ENCODE data around the gene CALD1.

DNA sequence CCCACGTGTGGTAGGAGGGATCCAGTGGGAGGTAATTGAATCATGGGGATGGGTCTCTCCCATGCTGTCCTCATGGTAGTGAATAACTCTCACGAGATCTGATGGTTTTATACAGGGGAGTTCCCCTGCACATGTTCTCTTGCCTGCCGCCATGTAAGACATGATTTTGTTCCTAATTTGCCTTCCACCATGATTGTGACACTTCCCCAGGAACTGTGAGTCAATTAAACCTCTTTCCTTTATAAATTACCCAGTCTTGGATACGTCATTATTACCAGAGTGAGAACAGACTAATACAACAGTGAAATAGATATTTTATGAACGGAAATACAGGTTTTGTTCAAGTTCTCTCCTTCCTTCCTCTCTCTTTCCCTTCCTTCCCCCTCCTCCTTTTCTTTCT is 15.8 kb downstream of the CALD1 start:
- TF ChIP-seq, protein P1, sequence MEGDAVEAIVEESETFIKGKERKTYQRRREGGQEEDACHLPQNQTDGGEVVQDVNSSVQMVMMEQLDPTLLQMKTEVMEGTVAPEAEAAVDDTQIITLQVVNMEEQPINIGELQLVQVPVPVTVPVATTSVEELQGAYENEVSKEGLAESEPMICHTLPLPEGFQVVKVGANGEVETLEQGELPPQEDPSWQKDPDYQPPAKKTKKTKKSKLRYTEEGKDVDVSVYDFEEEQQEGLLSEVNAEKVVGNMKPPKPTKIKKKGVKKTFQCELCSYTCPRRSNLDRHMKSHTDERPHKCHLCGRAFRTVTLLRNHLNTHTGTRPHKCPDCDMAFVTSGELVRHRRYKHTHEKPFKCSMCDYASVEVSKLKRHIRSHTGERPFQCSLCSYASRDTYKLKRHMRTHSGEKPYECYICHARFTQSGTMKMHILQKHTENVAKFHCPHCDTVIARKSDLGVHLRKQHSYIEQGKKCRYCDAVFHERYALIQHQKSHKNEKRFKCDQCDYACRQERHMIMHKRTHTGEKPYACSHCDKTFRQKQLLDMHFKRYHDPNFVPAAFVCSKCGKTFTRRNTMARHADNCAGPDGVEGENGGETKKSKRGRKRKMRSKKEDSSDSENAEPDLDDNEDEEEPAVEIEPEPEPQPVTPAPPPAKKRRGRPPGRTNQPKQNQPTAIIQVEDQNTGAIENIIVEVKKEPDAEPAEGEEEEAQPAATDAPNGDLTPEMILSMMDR (IDR thresholded peaks at IDR 0.05; ENCODE audit: borderline replicate concordance, extremely low read depth, low read length, poor library complexity, severe bottlenecking) = no peak
- TF ChIP-seq EZH2 (IDR thresholded peaks at IDR 0.05; ENCODE audit: borderline replicate concordance, low read depth, low read length, severe bottlenecking) = no peak

Measured in DND-41 (cell line).